ENCODE results near the gene INPP4B.
"Not testable (repeated sequence)": the region's sequence is repeated elsewhere in the genome, so short reads cannot be mapped to it uniquely, and the experiment has no call there.

The INPP4B gene

DNA sequence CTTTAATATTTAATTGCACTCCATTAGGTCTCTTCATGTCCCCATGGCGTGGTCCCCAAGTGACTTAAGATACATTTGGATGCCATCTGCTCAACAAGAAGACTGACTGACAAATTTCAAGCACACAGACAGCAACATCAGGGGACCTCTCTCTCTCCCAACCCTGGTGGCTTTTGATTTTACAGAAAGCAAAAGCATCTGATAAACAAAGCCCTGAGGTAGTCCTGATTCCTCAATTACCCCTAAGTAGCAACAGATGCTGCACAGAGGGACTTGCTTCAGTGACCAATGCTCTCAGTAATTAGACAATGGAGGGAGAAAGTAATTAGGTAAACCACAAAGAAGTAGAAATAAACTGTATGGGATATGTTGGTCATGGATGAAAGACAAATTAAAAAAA lies 426.4 kb downstream of the INPP4B start:
- in situ Hi-C loops (cut with MboI; ENCODE audit: low sequenced_read_pairs): no loop called here

DNA sequence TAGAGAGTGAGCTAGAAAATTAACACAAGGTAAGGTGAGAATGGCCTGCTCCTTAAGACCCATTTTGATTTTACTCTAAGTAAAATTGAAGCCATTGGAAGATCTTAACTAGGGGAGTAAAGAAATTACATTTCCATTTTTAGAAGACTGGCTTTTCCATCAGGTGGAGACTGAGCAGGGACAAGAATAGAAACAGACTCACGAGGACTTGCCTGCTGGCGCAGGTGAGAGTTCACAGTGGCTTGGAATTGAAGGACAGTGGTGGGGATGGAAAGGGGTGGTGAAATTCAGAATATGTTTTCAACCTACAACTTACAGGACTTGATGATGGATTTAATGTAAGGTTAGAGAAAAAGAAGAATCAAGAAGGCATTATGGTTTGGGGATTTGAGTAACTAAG lies 427.4 kb downstream of the INPP4B start:
- in situ Hi-C loops (cut with MboI; ENCODE audit: low sequenced_read_pairs): no loop called here

DNA sequence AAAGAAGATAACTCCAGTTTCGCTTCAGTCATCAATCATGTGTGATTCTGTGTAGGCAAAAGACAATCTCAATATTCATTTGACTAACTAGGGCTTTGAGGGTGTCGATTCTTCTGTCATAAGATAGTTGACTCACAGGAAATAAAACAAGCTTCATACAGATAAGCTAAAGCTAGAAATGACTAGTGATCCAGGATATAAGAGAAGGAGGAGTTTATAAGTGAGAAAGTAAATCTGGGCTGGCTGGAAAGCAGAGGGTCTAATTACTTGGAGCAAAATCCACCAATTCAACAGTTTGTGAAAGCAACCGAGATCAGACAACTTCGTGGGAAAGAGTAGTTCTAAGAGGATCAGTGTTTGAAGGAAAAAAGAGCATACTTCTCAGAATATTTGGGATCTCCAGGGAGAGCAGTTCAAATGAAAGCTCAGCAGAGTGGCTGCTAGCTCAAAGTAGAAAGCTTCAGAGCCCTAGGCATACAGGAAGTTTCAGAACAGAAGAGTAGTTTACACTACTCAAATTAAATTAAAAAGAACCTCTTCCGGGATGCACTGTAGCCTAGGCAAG lies 429.3 kb downstream of the INPP4B start:
- in situ Hi-C loops (cut with MboI; ENCODE audit: low sequenced_read_pairs): no loop called here

DNA sequence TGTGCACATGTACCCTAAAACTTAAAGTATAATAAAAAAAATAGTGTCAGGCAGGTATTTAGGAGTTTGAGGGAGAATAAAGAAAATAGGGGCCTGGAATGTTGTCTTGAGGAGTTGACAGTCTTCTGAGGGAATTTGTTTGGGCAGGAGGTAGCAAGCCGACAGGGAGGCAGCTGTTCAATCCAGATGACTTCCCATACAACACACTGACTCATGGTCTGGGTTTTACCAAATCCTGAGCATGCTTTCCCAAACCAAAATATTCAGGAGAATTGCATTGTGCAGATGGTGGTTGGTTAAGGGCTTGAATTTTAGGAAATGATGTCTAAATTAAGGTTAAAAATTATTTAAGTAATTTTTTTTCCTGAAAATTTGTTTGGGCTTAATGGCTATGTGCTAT lies 430.0 kb downstream of the INPP4B start:
- in situ Hi-C loops (cut with MboI; ENCODE audit: low sequenced_read_pairs): no loop called here

DNA sequence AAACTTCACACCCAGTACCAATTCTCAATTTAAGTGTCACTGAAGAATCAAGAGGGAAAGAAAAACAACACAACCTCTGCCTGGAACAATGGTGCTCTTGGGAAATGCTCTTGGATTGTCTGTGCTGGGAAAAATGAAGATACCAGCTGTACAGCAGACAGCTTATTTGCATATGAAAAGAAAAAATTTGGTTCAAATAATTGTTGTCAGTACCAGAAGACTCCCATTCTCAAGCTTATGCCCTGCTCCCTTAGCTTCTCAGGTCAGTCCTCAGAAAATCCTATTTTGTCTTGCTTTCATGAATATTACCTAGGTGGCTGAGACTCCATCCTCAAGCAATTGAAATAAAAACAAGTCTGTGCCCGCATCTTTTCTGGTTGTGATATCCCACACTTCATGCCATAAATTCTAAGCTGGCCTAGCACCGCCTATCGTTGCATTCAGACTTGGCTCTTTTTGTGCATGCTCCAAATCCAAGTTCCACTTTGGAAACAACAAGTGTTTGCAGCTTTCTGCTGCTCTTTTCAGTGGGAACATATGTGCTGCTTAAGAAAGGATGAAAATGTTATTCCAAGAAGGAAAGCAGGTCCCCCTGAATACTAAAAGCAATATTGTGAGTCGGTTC lies 431.6 kb downstream of the INPP4B start:
- in situ Hi-C loops (cut with MboI; ENCODE audit: low sequenced_read_pairs): no loop called here

DNA sequence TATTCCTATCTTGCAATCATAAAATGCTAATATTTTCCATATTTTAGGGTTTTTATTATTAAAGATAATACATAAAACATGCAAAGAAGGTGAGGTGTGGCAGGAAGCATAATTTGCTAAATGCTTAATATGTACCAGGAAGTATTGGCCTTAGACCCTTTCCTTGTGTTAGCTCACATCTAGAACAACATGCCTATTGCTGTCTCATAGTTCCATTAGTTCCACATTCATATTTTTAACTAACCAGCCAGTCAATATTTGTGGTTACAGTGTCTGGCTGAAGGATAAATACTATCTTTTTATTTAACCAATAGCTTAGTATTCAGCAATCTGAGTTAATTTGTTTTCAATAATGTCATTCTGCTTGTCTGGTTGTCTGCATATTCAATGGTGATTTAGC lies 432.6 kb downstream of the INPP4B start:
- in situ Hi-C loops (cut with MboI; ENCODE audit: low sequenced_read_pairs): no loop called here

DNA sequence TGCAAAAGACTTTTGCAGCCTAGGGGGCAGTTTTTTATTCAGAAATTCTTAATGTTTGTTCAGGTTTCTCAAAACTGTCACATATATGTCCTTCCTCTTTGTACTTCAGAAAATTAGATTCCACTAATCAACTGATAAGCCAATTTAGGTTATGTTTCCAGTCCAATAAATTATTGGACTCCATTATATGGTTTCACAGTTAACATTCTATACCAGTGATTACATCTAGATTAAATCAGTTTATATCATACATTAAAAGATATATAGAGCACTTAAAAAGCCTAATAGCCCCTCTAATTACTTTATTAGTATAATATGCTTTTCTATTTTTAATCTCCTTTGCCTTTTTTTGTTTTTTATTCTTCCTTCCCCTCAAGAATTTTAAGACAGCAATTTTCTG lies 434.1 kb downstream of the INPP4B start:
- in situ Hi-C loops (cut with MboI; ENCODE audit: low sequenced_read_pairs): no loop called here

DNA sequence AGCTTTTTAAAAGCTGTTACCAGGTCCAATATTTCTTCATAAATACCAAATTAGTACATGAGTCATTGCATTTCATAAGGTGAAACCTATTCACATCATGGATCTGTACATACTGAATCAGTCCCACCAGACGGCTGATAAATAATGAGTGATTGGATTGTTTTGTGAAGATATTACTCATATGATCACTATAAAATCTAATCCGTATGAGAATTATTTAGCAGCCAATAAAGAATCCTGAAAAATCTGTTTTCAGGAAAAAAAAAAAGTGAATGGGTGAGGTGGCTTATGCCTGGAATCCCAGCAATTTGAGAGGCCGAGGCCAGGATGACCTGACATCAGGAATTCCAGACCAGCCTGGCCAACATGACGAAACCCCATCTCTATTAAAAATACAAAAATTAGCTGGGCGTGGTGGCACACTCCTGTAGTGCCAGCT lies 438.1 kb downstream of the INPP4B start:
- in situ Hi-C loops (cut with MboI; ENCODE audit: low sequenced_read_pairs): no loop called here

DNA sequence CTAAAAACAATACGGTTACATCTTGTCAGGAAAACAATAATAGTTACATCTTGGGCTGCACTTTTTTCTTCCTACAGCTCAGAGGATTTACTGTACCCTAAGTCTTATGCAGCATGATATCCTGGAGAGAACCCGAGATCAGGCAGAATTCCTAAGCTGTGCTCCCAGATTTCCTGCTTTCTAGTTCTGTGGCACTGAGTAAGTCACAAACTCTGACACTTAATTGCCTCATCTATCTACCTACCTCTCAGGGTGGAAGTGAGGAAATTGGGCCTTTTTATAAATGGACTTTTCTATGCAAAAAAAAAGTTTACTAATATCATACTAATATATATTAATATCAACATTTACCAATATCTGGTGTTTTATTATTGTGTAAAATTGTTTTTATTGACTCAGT lies 438.5 kb downstream of the INPP4B start:
- in situ Hi-C loops (cut with MboI; ENCODE audit: low sequenced_read_pairs): no loop called here

DNA sequence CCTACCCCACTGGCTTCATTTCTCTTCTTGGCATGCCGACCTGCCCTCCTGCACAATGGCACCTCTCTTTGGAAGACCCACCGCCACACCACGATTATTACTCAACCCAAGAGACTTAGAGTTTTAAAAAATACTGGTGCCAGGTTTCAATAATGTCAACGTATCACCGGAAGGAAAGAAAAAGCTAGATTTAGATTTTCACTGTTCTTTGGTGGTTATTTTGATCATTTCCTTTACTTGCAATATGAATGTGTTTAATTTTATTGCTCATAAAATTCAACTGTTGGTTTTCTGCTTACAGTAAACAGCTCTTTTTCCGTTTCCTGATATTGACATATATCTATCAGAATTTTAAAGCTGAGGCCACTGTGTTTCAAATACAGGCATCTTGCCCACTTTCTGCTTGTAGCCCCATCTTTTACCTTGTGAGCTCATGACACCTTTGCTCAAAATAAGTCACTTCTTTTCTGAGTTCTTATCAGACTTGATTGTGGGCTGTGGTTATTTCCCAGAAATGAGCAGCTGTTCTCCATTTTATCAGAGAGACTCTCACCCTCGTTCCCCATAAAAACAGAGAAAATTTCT lies 439.1 kb downstream of the INPP4B start:
- in situ Hi-C loops (cut with MboI; ENCODE audit: low sequenced_read_pairs): no loop called here

DNA sequence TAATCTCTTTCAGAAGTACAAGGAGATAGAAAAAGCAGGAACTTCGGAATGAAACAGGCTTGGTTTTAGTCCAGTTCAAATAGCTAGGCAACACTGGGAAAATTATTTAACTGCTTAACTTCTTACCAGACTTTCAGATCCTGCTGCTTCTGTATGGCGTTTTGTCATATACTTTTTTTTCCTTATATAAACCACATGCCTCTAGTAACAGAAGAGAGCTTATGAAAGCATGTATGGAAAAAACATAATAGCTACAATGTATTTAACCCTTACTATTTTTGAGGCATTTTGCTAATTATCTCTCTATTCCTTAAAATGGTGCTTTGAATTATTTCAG lies 439.6 kb downstream of the INPP4B start:
- in situ Hi-C loops (cut with MboI; ENCODE audit: low sequenced_read_pairs): no loop called here

DNA sequence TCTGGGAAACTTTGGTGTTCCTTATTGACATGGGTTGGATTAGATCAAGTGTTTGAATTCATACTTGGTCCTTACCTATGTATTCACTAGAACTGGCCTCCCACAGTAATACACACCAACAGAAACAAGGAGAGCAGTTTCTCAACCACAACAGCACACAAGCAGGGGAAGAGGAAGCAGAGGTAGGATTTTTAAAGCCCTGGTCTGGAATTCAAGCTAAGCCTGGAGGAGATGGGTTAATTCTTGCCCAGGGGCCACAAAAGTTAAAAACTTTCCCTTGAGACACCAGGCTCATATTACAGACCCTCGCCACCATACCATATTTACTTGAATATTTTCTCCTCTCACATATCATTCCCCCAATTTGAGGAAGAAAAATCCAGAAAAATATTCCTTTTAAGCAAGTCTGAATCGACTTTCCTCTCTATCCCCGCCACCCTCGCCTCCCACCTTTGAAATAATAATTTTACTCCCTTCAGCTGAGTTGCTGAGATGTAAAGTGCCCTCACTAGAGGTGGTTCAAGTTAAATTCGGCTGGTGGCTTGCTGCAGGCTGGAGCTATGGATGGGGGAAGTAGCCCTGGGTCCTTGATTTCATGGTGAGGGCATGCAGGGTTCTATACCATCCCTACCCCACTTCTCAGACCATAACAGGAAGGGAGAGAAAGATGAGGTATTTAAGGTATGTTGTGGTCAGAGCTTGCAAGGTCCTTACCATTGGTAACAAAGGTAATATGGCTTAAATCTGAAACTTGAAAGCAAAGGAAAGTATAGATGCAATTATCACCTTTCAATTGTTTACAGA lies 440.2 kb downstream of the INPP4B start:
- in situ Hi-C loops (cut with MboI; ENCODE audit: low sequenced_read_pairs): no loop called here

DNA sequence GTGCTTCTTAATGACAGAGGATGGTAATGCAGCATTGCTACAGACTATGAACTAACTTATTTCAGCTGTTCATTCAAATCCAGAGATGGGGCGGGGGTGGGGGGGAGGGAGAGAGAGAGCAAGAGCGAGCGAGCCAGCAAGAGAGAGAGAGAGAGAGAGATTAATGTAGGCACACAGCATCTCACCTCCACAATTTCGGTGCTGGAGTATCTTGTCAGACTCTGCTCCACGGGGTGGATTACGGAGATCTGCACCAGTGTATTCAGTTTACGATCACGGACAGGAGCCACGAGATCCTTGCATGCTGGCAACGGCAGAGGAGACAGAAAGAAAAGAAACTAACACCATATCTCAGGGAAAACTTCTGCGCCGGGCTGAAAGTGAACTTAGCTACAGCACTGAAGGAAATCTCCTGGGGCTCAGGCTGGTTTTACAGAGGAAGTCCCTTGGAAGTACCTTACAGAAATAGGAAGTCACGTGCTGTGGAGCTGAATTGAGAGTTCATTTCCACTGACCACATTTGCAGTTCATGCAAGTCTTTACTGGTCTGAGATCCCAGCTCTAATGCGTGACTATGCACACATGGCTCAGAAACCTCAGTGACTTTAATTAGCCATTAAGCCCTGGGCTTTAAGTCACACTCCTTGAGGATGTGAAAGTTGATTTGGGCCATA lies 440.9 kb downstream of the INPP4B start:
- in situ Hi-C loops (cut with MboI; ENCODE audit: low sequenced_read_pairs): no loop called here

DNA sequence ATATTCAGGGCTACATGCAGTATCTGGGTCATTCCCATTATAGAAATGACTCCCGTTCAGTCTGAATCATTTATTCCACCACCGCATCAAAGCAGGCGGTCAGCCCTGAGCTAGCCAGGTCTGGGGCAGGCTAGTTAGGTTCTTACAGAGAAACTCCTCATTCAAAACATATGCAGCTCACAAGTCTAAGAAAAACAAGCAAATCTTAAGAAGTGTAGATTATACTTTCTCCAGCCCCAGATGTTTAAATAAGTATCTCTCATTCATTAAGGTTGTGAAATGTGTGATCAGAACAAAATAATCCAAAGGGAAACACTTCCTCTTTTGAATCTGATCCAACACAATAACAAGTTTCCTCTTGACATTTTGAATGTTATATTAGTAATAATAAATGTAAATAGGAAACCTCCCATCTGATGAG lies 441.9 kb downstream of the INPP4B start:
- in situ Hi-C loops (cut with MboI; ENCODE audit: low sequenced_read_pairs): no loop called here

DNA sequence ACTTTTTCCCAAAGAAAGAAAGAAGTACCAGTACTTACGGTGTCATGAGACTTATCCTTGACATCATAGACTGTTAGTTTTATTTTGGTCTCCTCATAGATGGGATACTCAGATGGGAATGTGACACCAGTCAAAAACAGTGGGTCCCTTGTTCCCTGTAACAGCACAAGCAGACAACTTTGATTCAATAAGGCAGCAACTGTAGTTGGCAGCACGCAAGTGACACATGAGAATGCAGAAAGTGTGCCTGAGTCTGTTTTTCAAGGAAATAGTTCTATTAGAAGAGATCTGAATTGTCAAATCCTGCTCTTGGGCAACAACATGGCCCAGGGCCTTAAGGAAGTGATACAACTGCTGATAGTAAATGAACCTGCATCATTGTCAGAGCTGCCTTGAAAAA lies 443.2 kb downstream of the INPP4B start:
- in situ Hi-C loops (cut with MboI; ENCODE audit: low sequenced_read_pairs): no loop called here

DNA sequence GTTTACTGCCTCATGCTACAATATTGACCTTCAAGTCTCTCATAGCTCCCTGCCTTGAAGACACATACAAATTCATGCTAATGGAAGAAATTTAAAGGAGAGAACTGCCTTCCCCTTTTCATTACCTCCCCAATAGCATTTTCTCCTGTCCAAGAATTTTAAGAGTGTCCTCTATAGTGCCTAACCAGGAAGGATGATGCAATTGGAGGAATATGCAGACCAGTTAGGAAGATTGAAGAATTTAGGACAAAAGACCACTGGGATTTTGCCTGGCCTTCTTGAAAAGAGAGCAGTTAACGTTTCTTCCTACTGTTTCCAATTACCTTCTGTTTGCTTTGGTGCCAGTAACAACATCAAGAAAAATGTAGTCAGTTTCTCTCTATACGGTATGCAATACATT lies 443.9 kb downstream of the INPP4B start:
- in situ Hi-C loops (cut with MboI; ENCODE audit: low sequenced_read_pairs): no loop called here

DNA sequence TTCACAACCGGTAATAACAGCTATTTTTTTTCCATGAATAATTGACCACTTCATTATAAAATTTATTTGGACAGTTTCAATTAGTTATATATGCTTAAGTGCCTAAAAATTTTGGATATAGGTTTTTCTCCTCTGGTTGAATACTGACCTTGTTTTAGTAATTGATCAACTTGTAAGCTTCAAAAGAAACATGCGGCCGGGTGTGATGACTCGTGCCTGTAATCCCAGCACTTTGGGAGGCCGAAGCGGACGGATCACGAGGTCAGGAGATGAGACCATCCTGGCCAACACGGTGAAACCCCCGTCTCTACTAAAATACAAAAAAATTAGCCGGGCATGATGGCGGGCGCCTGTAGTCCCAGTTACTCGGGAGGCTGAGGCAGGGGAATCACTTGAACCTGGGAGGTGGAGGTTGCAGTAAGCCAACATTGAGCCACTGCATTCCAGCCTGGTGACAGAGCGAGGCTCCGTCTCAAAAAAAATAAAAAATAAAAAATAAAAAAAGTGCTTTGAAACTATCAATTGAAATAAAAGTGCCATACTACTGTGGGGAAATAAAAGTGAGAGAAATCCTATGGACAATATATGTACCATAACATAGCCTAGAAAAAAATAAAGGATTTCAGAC lies 448.6 kb downstream of the INPP4B start:
- in situ Hi-C loops (cut with MboI; ENCODE audit: low sequenced_read_pairs): not testable (repeated sequence)

DNA sequence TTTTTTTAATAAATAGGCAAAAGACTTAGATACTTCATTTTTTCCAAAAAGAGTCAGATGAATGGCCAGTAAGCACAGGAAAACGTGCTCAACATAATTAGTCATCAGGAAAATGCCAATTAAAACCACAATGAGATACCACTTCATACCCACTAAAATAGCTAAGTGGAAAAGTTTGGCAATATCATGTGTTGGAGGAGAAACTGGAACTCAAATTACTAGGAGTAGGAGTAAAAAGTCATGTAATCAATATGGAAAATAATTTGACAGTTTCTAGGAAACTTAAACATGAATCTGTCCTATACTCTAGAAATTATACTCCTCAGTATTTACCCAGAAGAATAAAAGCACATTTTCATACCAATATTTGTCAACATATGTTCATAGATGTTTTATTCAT lies 449.8 kb downstream of the INPP4B start:
- in situ Hi-C loops (cut with MboI; ENCODE audit: low sequenced_read_pairs): no loop called here

DNA sequence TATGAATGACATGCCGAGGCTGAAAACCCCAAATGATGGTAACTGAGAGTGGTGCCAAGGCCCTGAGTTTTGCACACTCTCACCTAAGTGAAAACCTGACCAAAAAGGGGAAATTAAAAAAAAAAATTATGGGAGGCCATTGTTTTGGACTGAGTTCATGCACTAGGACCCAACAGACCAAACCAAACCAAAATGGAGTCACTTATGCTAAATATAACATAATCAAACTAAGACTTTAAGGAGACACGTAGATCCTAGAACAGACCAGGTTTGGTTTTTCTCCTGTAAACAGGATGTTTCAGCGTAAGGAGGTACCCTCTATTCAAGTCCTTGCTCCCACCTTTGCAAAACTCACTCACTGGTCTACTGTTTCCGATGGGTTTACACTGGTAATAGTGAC lies 453.0 kb downstream of the INPP4B start:
- in situ Hi-C loops (cut with MboI; ENCODE audit: low sequenced_read_pairs): no loop called here

DNA sequence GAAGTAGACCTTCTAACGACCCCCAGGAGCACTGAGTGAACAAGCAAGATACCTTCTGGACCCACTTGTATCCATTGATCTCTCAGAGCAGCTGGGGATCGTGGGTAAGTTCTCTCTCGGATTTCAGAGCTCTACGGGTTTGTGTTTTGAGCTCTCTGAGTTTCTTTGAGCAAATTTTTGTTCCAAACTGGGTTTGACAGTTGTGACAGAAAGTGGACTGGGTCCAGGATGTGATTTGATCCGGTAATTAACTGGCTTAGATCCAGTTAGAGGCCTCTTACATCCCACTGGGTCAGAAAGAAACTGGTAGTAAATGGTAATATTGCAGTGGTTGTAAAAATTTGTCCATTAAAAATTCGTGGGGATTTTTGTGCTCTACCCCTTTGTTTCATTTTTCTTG lies 459.2 kb downstream of the INPP4B start:
- in situ Hi-C loops (cut with MboI; ENCODE audit: low sequenced_read_pairs): no loop called here

DNA sequence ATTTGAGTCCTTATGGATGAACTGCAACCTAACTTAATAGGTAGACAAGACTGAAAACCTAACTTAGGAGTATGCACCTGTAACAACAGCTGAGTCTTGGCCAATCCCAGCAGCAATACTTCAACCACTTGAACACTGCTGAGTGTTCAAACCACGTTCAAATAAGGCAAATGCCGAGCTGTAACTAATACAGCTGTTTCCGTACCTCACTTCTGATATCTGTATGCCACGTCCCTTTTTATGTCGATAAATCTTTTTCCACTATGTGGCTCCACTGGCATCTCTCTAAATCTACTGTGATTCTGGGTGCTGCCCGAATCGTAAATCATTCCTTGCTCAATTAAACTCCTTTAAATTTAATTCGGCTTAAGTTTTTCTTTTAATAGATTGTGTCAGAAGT lies 459.7 kb downstream of the INPP4B start:
- in situ Hi-C loops (cut with MboI; ENCODE audit: low sequenced_read_pairs): no loop called here

Measured in HL-60/S4 treated with phorbol 12-myristate 13-acetate at 8.2 ng/mL for 4 days and 3 days (cell line).